CD1c-positive myeloid dendritic cell (primary cell): ENCODE results near the gene PER2.

Experiments
- DNase-seq: peaks from one replicate; pipeline ENCODE4 v3.0.0-alpha.2; 2016; ENCODE audit errors: extremely low spot score

PER2 gene

GRCh38 chr2:238231251-238231793 lies 57.1 kb downstream of the PER2 start:
- DNase-seq, result peak; percentile 87

GRCh38 chr2:238230699-238231098 lies 57.7 kb downstream of the PER2 start:
- DNase-seq, result no peak

GRCh38 chr2:238228700-238229099 lies 59.7 kb downstream of the PER2 start:
- no peak for DNase-seq

GRCh38 chr2:238227587-238228032 lies 60.8 kb downstream of the PER2 start:
- DNase-seq, result no peak

- no peak for DNase-seq
Observed at GRCh38 chr2:238226698-238227586, 61.5 kb downstream of the PER2 start.

GRCh38 chr2:238225911-238226697 lies 62.3 kb downstream of the PER2 start:
- no peak for DNase-seq

- no peak for DNase-seq
Observed at GRCh38 chr2:238225121-238225520, 63.3 kb downstream of the PER2 start.

GRCh38 chr2:238224356-238225035 lies 63.9 kb downstream of the PER2 start:
- DNase-seq, result no peak

GRCh38 chr2:238220892-238221521 lies 67.4 kb downstream of the PER2 start:
- DNase-seq, result no peak

GRCh38 chr2:238220274-238220891 lies 68.0 kb downstream of the PER2 start:
- no peak for DNase-seq

- DNase-seq, result no peak
Observed at GRCh38 chr2:238216651-238217184, 71.7 kb downstream of the PER2 start.

GRCh38 chr2:238207006-238207405 lies 81.4 kb downstream of the PER2 start:
- no peak for DNase-seq

GRCh38 chr2:238203973-238204683 lies 84.3 kb downstream of the PER2 start:
- DNase-seq, result peak; percentile 19

GRCh38 chr2:238203094-238203972 lies 85.1 kb downstream of the PER2 start, which contains the start of gene ILKAP:
Gene ILKAP (minus strand): TSS chr2:238203695. CDS start chr2:238203553, 142 bp downstream.
- peak; percentile 95 for DNase-seq

- peak; percentile 4 for DNase-seq
Observed at GRCh38 chr2:238202326-238203093, 85.9 kb downstream of the PER2 start.
